HepG2 (cell line): ENCODE data around the gene SKIL. TPM values are rescaled to one million over a fixed set of nuclear protein-coding genes. Genes with fewer than 3 reads are reported as not detected.

ENCODE experiments used
- CENPX ChIP-seq: sonication (generic); formaldehyde crosslinking; IDR thresholded peaks from 2 replicates; pipeline ENCODE4 v1.9.0; 2021; ENCODE audit warnings: mild to moderate bottlenecking, missing genetic modification reagents, moderate library complexity
- CREM ChIP-seq, 2 experiments: sonication (generic) in 1 of 2; formaldehyde crosslinking in 1 of 2; IDR thresholded peaks; 2 replicates each; pipeline versions ENCODE4 v1.4.0 to v1.6.1; 2016 to 2020; ENCODE audit warnings: antibody characterized with exemption in 1 of 2, mild to moderate bottlenecking in 1 of 2, missing genetic modification reagents in 1 of 2
- MZF1 ChIP-seq: sonication (generic); formaldehyde crosslinking; IDR thresholded peaks from 2 replicates; pipeline ENCODE4 v1.8.1; 2023; ENCODE audit warnings: mild to moderate bottlenecking, missing genetic modification reagents, borderline replicate concordance
- PITX1 ChIP-seq: sonication (generic); formaldehyde crosslinking; IDR thresholded peaks from 2 replicates; pipeline ENCODE4 v1.5.1; 2020; ENCODE audit warnings: mild to moderate bottlenecking, missing genetic modification reagents
- RARG ChIP-seq: sonication (generic); formaldehyde crosslinking; IDR thresholded peaks from 2 replicates; pipeline ENCODE4 v1.4.0; 2020; ENCODE audit warnings: low read depth, mild to moderate bottlenecking, missing genetic modification reagents
- SNAPC2 ChIP-seq: sonication (generic); formaldehyde crosslinking; IDR thresholded peaks from 2 replicates; pipeline ENCODE4 v1.8.1; 2022; ENCODE audit warnings: mild to moderate bottlenecking, missing genetic modification reagents
- STAT6 ChIP-seq: sonication (generic); formaldehyde crosslinking; IDR thresholded peaks from 2 replicates; pipeline ENCODE4 v1.4.0; 2020; ENCODE audit warnings: missing genetic modification reagents, mild to moderate bottlenecking, borderline replicate concordance
- TCF7L2 ChIP-seq: IDR thresholded peaks from 2 replicates; pipeline ENCODE4 v1.6.1; 2011; ENCODE audit warnings: mild to moderate bottlenecking, low read depth, low read length, moderate library complexity
- ZIK1 ChIP-seq: sonication (generic); formaldehyde crosslinking; IDR thresholded peaks from 2 replicates; pipeline ENCODE4 v1.5.0; 2020; ENCODE audit warnings: mild to moderate bottlenecking, low read depth, missing genetic modification reagents, borderline replicate concordance
- polyA plus RNA-seq, 8 experiments: library from polyadenylated mRNA; depleted of rRNA in 3 of 8; stranded (reverse) in 7 of 8; unstranded in 1 of 8; fragments of >200 nt; fragmentation: Illumina TruSeq in 4 of 8; extraction: Trizol in 4 of 8; gene quantifications; 2 replicates each; pipeline versions ENCODE4 v1.2.1 to v1.2.3, GENCODE V29; 2011 to 2016; ENCODE audit warnings: low read depth in 4 of 8, missing spikeins in 1 of 8, mixed read lengths in 1 of 8; ENCODE audit not compliant: insufficient read depth in 1 of 8
- total RNA-seq, 5 experiments: library from RNA; depleted of rRNA; stranded (reverse); fragments of >200 nt; fragmentation: Illumina TruSeq; extraction: Trizol; gene quantifications; 2 replicates each; pipeline ENCODE4 v1.2.3, GENCODE V29; 2016; ENCODE audit warnings: low read depth in 1 of 5
- TF ChIP-seq, protein P1 (sequence below): IDR thresholded peaks from 2 replicates; pipeline ENCODE4 v1.6.1; 2016; ENCODE audit warnings: missing compliant biosample characterization, missing genetic modification reagents, borderline replicate concordance
- TF ChIP-seq, protein P2 (sequence below): sonication (generic); formaldehyde crosslinking; conservative IDR thresholded peaks from 2 replicates; pipeline ENCODE4 v1.8.0; 2022; ENCODE audit warnings: mild to moderate bottlenecking, moderate library complexity, missing genetic modification reagents
- TF ChIP-seq, protein P3 (sequence below), 2 experiments: fragments of 450-650 bp in 1 of 2; sonication (generic) in 1 of 2; formaldehyde crosslinking in 1 of 2; IDR thresholded peaks; 2 replicates each; pipeline versions ENCODE4 v1.6.1 to v1.8.0; 2016 to 2022; ENCODE audit warnings: antibody characterized with exemption in 1 of 2, mild to moderate bottlenecking in 1 of 2, missing genetic modification reagents in 1 of 2

Gene SKIL
- total and polyA plus RNA-seq, 2 of the 13 experiments (the other 11 are each of a cell fraction or from before 2014, with no cell fraction given), result 5.2 to 20.7 TPM

GRCh38 chr3:170425491-170426239 lies 68.2 kb downstream of the SKIL start (continued):
- TF ChIP-seq STAT6 (CRISPR knock-in tag) (no peak), CENPX (no peak), TCF7L2 (no peak), ZIK1 (CRISPR knock-in tag) (no peak), MZF1 (no peak), RARG (CRISPR knock-in tag) (no peak), CREM (IDR thresholded peaks at IDR 0.05) (peak; percentile 47; the same call in 1 of the 2 replicates), CREM (CRISPR knock-in tag; IDR thresholded peaks at IDR 0.05) (no peak), PITX1 (CRISPR knock-in tag) (peak; percentile 67; the same call in 1 of the 2 replicates), SNAPC2 (CRISPR knock-in tag) (no peak)
- TF ChIP-seq, protein P1, sequence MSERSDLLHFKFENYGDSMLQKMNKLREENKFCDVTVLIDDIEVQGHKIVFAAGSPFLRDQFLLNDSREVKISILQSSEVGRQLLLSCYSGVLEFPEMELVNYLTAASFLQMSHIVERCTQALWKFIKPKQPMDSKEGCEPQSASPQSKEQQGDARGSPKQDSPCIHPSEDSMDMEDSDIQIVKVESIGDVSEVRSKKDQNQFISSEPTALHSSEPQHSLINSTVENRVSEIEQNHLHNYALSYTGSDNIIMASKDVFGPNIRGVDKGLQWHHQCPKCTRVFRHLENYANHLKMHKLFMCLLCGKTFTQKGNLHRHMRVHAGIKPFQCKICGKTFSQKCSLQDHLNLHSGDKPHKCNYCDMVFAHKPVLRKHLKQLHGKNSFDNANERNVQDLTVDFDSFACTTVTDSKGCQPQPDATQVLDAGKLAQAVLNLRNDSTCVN, result peak; percentile 32; the same call in 1 of the 2 replicates
- TF ChIP-seq, protein P2, sequence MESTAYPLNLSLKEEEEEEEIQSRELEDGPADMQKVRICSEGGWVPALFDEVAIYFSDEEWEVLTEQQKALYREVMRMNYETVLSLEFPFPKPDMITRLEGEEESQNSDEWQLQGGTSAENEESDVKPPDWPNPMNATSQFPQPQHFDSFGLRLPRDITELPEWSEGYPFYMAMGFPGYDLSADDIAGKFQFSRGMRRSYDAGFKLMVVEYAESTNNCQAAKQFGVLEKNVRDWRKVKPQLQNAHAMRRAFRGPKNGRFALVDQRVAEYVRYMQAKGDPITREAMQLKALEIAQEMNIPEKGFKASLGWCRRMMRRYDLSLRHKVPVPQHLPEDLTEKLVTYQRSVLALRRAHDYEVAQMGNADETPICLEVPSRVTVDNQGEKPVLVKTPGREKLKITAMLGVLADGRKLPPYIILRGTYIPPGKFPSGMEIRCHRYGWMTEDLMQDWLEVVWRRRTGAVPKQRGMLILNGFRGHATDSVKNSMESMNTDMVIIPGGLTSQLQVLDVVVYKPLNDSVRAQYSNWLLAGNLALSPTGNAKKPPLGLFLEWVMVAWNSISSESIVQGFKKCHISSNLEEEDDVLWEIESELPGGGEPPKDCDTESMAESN (CRISPR knock-in tag), result peak; percentile 61; the same call in 1 of the 2 replicates
- TF ChIP-seq, protein P3, sequence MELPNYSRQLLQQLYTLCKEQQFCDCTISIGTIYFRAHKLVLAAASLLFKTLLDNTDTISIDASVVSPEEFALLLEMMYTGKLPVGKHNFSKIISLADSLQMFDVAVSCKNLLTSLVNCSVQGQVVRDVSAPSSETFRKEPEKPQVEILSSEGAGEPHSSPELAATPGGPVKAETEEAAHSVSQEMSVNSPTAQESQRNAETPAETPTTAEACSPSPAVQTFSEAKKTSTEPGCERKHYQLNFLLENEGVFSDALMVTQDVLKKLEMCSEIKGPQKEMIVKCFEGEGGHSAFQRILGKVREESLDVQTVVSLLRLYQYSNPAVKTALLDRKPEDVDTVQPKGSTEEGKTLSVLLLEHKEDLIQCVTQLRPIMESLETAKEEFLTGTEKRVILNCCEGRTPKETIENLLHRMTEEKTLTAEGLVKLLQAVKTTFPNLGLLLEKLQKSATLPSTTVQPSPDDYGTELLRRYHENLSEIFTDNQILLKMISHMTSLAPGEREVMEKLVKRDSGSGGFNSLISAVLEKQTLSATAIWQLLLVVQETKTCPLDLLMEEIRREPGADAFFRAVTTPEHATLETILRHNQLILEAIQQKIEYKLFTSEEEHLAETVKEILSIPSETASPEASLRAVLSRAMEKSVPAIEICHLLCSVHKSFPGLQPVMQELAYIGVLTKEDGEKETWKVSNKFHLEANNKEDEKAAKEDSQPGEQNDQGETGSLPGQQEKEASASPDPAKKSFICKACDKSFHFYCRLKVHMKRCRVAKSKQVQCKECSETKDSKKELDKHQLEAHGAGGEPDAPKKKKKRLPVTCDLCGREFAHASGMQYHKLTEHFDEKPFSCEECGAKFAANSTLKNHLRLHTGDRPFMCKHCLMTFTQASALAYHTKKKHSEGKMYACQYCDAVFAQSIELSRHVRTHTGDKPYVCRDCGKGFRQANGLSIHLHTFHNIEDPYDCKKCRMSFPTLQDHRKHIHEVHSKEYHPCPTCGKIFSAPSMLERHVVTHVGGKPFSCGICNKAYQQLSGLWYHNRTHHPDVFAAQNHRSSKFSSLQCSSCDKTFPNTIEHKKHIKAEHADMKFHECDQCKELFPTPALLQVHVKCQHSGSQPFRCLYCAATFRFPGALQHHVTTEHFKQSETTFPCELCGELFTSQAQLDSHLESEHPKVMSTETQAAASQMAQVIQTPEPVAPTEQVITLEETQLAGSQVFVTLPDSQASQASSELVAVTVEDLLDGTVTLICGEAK (IDR thresholded peaks at IDR 0.05), result no peak
- TF ChIP-seq, protein P3 (CRISPR knock-in tag; IDR thresholded peaks at IDR 0.05), result peak; percentile 54
